Measurements from ENCODE around the gene SLC9A3. TPM values are rescaled to one million over a fixed set of nuclear protein-coding genes. Genes with fewer than 3 reads are reported as not detected.
A peak's percentile ranks its signal among the peaks of the same experiment; 100 is the strongest.

SLC9A3 gene
- total RNA-seq, 1 experiment from 2014 or later, result 2.0 TPM

- no peak overlapping the region for H3K4me3 ChIP-seq (ENCODE audit: low read length)
- DNase-seq, result no peak
- H3K4me2 ChIP-seq (ENCODE audit: low read depth, low read length, poor library complexity, severe bottlenecking), result no peak overlapping the region
- no peaks in the 10 kb centered on the region for H4K20me1 ChIP-seq (ENCODE audit: insufficient read depth, low read depth, low read length)
- no peaks in the 10 kb centered on the region for H3K9me3 ChIP-seq (ENCODE audit: low read length)
- H3K79me2 ChIP-seq (ENCODE audit: low read length), result no peaks in the 10 kb centered on the region
- no peaks in the 10 kb centered on the region for H3K9me2 ChIP-seq (replicated peaks; ENCODE audit: insufficient read depth, low read length)
- no peaks in the 10 kb centered on the region for H3K36me3 ChIP-seq (ENCODE audit: insufficient read depth, low read length)
- peak overlapping the region; percentile 15; the same call in 1 of the 2 replicates for H3K9ac ChIP-seq (ENCODE audit: low read length)
- H2AFZ ChIP-seq (ENCODE audit: low read length), result no peak overlapping the region
- peaks cover 9% of the 10 kb centered on the region for H3K4me1 ChIP-seq (ENCODE audit: low read length)
- 0 out of 2 replicates have a peak overlapping the region, but pooled peaks have one; percentile 11 for H3K27ac ChIP-seq (ENCODE audit: low read length)
- no peaks in the 10 kb centered on the region for H3K27me3 ChIP-seq (ENCODE audit: low read length)
Measured at GRCh38 chr5:424301-425110, 99.7 kb downstream of the SLC9A3 start.

GRCh38 chr5:423626-424261, 100.5 kb downstream of the SLC9A3 start:
- no peaks in the 10 kb centered on the region for H3K27me3 ChIP-seq (ENCODE audit: low read length)
- H3K27ac ChIP-seq (ENCODE audit: low read length), result no peak overlapping the region
- no peaks in the 10 kb centered on the region for H3K79me2 ChIP-seq (ENCODE audit: low read length)
- H3K9me2 ChIP-seq (replicated peaks; ENCODE audit: insufficient read depth, low read length), result no peaks in the 10 kb centered on the region
- H2AFZ ChIP-seq (ENCODE audit: low read length), result no peak overlapping the region
- no peak for DNase-seq
- H3K9ac ChIP-seq (ENCODE audit: low read length), result no peak overlapping the region
- H3K4me3 ChIP-seq (ENCODE audit: low read length), result no peak overlapping the region
- H3K9me3 ChIP-seq (ENCODE audit: low read length), result no peaks in the 10 kb centered on the region
- H3K4me2 ChIP-seq (ENCODE audit: low read depth, low read length, poor library complexity, severe bottlenecking), result no peak overlapping the region
- no peaks in the 10 kb centered on the region for H4K20me1 ChIP-seq (ENCODE audit: insufficient read depth, low read depth, low read length)
- H3K36me3 ChIP-seq (ENCODE audit: insufficient read depth, low read length), result no peaks in the 10 kb centered on the region
- peaks cover 9% of the 10 kb centered on the region for H3K4me1 ChIP-seq (ENCODE audit: low read length)

- no peak for DNase-seq
- Histone ChIP-seq H3K9me3 (ENCODE audit: low read length) (no peaks in the 10 kb centered on the region), H3K4me1 (ENCODE audit: low read length) (peaks cover 9% of the 10 kb centered on the region), H2AFZ (ENCODE audit: low read length) (no peak overlapping the region), H4K20me1 (ENCODE audit: insufficient read depth, low read depth, low read length) (no peaks in the 10 kb centered on the region), H3K9me2 (replicated peaks; ENCODE audit: insufficient read depth, low read length) (no peaks in the 10 kb centered on the region), H3K4me3 (ENCODE audit: low read length) (no peak overlapping the region), H3K79me2 (ENCODE audit: low read length) (no peaks in the 10 kb centered on the region), H3K9ac (ENCODE audit: low read length) (no peak overlapping the region), H3K27me3 (ENCODE audit: low read length) (no peaks in the 10 kb centered on the region), H3K4me2 (ENCODE audit: low read depth, low read length, poor library complexity, severe bottlenecking) (no peak overlapping the region), H3K27ac (ENCODE audit: low read length) (no peak overlapping the region), H3K36me3 (ENCODE audit: insufficient read depth, low read length) (no peaks in the 10 kb centered on the region)
Measured at GRCh38 chr5:423233-423565, 101.0 kb downstream of the SLC9A3 start.

DNA sequence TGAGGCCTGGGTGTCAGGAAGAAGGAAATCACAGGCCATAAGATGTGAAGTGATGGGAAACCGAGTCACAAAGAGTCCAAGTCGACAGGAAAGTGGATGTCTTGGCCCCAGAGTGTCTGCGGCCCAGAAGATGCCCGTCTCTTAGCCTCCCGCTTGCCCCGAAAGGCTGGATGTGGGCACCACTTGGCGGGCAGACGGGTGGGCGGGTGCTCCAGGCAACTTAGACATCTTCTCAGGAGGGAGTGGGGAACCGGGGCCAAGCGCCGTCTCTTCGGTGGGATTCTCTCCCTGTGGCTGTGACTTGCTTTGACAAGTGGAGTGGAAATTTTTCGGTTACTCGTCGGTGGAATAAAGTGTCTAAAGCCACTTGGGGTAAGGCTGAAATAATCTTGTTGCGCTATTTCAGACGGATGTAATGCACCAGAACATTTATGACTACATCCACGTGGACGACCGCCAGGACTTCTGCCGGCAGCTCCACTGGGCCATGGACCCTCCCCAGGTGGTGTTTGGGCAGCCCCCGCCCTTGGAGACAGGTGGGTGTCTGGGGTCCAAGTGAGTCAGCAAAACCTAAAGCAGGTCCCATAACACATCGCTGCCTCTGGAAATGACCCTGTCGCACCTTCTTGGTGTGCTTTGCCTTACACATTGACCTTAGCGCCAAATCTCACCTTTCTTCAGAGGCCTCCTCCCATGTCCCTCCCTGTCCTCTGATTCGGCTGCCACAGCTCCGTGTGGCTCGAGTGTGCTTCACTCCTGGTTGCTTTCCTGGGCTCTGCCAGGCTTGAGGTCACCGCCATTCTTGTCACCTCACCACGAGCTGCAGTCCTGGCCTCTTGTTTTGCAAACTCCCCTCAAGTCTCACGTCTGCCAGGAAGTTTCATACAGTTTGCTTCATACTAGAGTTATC, 101.7 kb downstream of the SLC9A3 start:
- Histone ChIP-seq H3K79me2 (ENCODE audit: low read length) (no peaks in the 10 kb centered on the region), H4K20me1 (ENCODE audit: insufficient read depth, low read depth, low read length) (no peaks in the 10 kb centered on the region), H3K4me3 (ENCODE audit: low read length) (no peak overlapping the region), H3K4me2 (ENCODE audit: low read depth, low read length, poor library complexity, severe bottlenecking) (no peak overlapping the region), H3K27me3 (ENCODE audit: low read length) (no peaks in the 10 kb centered on the region), H3K9me2 (replicated peaks; ENCODE audit: insufficient read depth, low read length) (no peaks in the 10 kb centered on the region), H3K4me1 (ENCODE audit: low read length) (peaks cover 9% of the 10 kb centered on the region), H2AFZ (ENCODE audit: low read length) (no peak overlapping the region), H3K9me3 (ENCODE audit: low read length) (no peaks in the 10 kb centered on the region), H3K36me3 (ENCODE audit: insufficient read depth, low read length) (no peaks in the 10 kb centered on the region), H3K9ac (ENCODE audit: low read length) (no peak overlapping the region), H3K27ac (ENCODE audit: low read length) (no peak overlapping the region)
- DNase-seq, result no peak

DNA sequence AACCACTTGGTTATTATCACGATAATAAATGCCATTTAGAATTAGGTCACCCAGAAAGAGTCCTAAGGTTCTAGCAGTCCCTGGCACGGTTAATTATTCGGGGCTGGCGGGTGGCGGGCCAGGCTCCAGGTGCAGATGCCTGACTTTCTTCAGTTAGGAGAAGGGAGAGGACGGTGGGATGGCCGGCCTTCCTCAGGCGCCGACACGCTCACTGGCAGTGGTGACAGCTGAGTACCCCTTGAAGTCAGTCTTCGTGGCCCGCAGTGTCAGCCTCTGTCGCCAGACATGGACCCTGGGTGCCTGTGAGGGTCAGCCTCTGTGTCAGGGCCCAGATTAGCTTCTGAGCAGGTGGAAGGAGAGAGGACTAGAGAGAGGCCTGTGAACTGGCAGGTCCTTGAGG, 102.3 kb downstream of the SLC9A3 start:
- Histone ChIP-seq H3K9ac (ENCODE audit: low read length) (no peak overlapping the region), H3K9me2 (replicated peaks; ENCODE audit: insufficient read depth, low read length) (no peaks in the 10 kb centered on the region), H3K9me3 (ENCODE audit: low read length) (no peaks in the 10 kb centered on the region), H3K36me3 (ENCODE audit: insufficient read depth, low read length) (no peaks in the 10 kb centered on the region), H3K27ac (ENCODE audit: low read length) (no peak overlapping the region), H3K4me2 (ENCODE audit: low read depth, low read length, poor library complexity, severe bottlenecking) (no peak overlapping the region), H3K4me1 (ENCODE audit: low read length) (peaks cover 13% of the 10 kb centered on the region), H4K20me1 (ENCODE audit: insufficient read depth, low read depth, low read length) (no peaks in the 10 kb centered on the region), H2AFZ (ENCODE audit: low read length) (no peak overlapping the region), H3K79me2 (ENCODE audit: low read length) (no peaks in the 10 kb centered on the region), H3K4me3 (ENCODE audit: low read length) (no peak overlapping the region), H3K27me3 (ENCODE audit: low read length) (no peaks in the 10 kb centered on the region)
- DNase-seq, result no peak

DNA sequence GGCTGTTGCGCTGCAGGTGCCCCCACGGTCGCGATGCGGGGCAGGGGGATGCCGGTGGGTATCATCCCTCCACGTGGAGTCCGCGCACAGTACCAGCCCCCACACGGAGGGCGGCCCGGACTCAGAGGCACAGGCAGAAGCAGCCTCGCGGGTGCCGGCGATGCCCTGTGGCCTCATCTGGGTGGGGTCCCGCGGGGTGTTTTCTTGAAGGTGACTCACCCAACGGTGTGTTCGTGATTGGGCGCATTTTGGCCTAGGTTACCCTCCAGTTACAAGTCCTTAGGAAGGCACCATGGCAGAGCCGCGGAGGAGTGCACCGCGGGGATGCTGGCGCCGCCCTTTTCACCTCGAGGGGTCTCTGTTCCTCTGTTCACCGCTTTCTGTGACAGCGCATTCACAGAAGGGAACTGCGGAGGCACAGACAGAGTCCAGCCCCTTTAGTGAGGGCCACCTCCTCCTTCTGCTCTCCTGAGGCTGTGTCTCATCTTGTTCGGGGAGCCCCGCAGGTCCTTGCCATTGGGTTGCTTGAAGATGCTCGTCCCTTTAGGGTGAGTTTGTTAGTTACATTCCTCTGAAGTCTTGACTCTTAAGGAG, 102.9 kb downstream of the SLC9A3 start:
- Histone ChIP-seq H3K9ac (ENCODE audit: low read length) (no peak overlapping the region), H3K4me3 (ENCODE audit: low read length) (no peak overlapping the region), H3K9me2 (replicated peaks; ENCODE audit: insufficient read depth, low read length) (no peaks in the 10 kb centered on the region), H3K79me2 (ENCODE audit: low read length) (no peaks in the 10 kb centered on the region), H3K4me1 (ENCODE audit: low read length) (peaks cover 14% of the 10 kb centered on the region), H3K27ac (ENCODE audit: low read length) (no peak overlapping the region), H4K20me1 (ENCODE audit: insufficient read depth, low read depth, low read length) (no peaks in the 10 kb centered on the region), H3K36me3 (ENCODE audit: insufficient read depth, low read length) (no peaks in the 10 kb centered on the region), H3K4me2 (ENCODE audit: low read depth, low read length, poor library complexity, severe bottlenecking) (no peak overlapping the region), H3K9me3 (ENCODE audit: low read length) (no peaks in the 10 kb centered on the region), H2AFZ (ENCODE audit: low read length) (no peak overlapping the region), H3K27me3 (ENCODE audit: low read length) (no peaks in the 10 kb centered on the region)
- DNase-seq, result no peak

DNA sequence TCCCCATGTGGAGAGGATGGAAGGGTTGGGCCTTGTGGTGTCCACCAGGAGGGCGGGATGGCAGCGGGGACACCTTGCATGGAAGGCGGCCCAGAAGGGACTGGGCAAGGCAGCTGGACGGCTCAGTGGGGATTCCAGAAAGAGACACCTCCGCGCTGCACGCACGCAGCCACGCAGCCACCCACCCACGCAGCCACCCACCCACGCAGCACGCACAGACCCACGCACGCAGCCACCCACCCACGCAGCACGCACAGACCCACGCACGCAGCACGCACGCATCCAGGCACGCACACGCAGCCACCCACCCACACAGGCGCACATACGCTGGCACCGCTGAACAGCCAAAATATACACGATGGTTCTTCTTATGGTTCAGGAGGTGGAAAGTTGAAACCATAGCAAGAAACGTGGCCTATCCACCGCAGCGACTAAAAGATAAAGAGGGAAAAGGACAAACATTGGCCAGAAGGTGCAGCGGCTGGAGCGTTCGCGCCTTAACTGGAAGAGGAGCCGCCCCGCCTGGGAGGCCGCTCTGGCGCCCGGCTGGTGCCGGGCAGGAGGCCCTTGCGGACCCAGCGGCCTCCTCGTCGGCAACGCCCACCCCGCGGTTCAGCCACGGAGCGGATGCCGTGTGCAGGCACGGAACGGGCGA, 103.5 kb downstream of the SLC9A3 start:
- no peak for DNase-seq
- no peaks in the 10 kb centered on the region for H4K20me1 ChIP-seq (ENCODE audit: insufficient read depth, low read depth, low read length)
- H3K9ac ChIP-seq (ENCODE audit: low read length), result no peak overlapping the region
- no peaks in the 10 kb centered on the region for H3K27me3 ChIP-seq (ENCODE audit: low read length)
- no peaks in the 10 kb centered on the region for H3K9me3 ChIP-seq (ENCODE audit: low read length)
- peaks cover 20% of the 10 kb centered on the region for H3K4me1 ChIP-seq (ENCODE audit: low read length)
- H3K36me3 ChIP-seq (ENCODE audit: insufficient read depth, low read length), result no peaks in the 10 kb centered on the region
- no peaks in the 10 kb centered on the region for H3K79me2 ChIP-seq (ENCODE audit: low read length)
- H3K4me3 ChIP-seq (ENCODE audit: low read length), result no peak overlapping the region
- no peak overlapping the region for H3K27ac ChIP-seq (ENCODE audit: low read length)
- no peak overlapping the region for H2AFZ ChIP-seq (ENCODE audit: low read length)
- H3K9me2 ChIP-seq (replicated peaks; ENCODE audit: insufficient read depth, low read length), result no peaks in the 10 kb centered on the region
- H3K4me2 ChIP-seq (ENCODE audit: low read depth, low read length, poor library complexity, severe bottlenecking), result no peak overlapping the region

Data from Karpas-422 (cell line).